Measurements from ENCODE around the gene LIMCH1. TPM values are rescaled to one million over a fixed set of nuclear protein-coding genes. Genes with fewer than 3 reads are reported as not detected.

Gene LIMCH1
- total RNA-seq, 1 donor from 2014 or later, result 7.1 TPM

DNA sequence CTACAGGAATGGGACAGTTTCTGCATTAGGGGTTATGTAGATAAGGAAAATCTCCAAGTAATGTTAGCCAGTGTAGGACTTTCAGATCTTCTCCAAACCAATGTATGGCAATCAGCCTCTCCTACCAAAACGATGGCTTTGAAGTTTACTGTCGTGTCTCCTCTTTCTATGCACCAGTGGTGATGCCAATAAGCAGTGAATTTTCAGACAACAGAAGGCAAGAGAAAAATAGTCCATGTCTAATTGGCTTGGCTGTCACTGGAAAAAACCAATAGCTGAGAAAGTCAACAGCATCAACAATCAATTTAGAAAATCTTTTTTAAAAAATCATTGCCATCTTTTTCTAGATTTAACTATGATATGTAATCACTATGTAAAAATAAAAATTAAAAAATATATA lies 35.0 kb downstream of the LIMCH1 start:
- H3K27ac ChIP-seq (ENCODE audit: low read depth, low read length), result no peak overlapping the region
- no peak for TF ChIP-seq EZH2 (IDR thresholded peaks at IDR 0.05; ENCODE audit: insufficient read depth, low read length)
- TF ChIP-seq, protein P1, sequence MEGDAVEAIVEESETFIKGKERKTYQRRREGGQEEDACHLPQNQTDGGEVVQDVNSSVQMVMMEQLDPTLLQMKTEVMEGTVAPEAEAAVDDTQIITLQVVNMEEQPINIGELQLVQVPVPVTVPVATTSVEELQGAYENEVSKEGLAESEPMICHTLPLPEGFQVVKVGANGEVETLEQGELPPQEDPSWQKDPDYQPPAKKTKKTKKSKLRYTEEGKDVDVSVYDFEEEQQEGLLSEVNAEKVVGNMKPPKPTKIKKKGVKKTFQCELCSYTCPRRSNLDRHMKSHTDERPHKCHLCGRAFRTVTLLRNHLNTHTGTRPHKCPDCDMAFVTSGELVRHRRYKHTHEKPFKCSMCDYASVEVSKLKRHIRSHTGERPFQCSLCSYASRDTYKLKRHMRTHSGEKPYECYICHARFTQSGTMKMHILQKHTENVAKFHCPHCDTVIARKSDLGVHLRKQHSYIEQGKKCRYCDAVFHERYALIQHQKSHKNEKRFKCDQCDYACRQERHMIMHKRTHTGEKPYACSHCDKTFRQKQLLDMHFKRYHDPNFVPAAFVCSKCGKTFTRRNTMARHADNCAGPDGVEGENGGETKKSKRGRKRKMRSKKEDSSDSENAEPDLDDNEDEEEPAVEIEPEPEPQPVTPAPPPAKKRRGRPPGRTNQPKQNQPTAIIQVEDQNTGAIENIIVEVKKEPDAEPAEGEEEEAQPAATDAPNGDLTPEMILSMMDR (IDR thresholded peaks at IDR 0.05; ENCODE audit: insufficient read depth, low read depth, low read length), result no peak
- no peaks in the 10 kb centered on the region for H3K36me3 Mint-ChIP-seq (ENCODE audit: low read depth, unreplicated experiment)
- no peak overlapping the region for H3K9ac ChIP-seq (ENCODE audit: low read length)
- H4K20me1 ChIP-seq (ENCODE audit: insufficient read depth, low read length), result no peaks in the 10 kb centered on the region
- H3K4me3 Mint-ChIP-seq (ENCODE audit: unreplicated experiment), result no peak overlapping the region
- H3K27me3 ChIP-seq (ENCODE audit: insufficient read depth, low read length), result no peaks in the 10 kb centered on the region
- no peak for DNase-seq (ENCODE audit: low read depth)
- H3K27me3 Mint-ChIP-seq (ENCODE audit: low read depth, unreplicated experiment), result peaks cover 11% of the 10 kb centered on the region
- no peaks in the 10 kb centered on the region for H3K4me1 Mint-ChIP-seq (ENCODE audit: low read depth, unreplicated experiment)
- FAIRE-seq, result no peak
- H3K9me3 ChIP-seq (ENCODE audit: insufficient read depth, low read depth, low read length), result no peaks in the 10 kb centered on the region
- no peak overlapping the region for H3K4me2 ChIP-seq (ENCODE audit: low read length)
- no peak overlapping the region for H3K4me3 ChIP-seq (ENCODE audit: insufficient read depth, low read depth, low read length)
- H3K4me1 ChIP-seq (ENCODE audit: insufficient read depth, low read length), result peaks cover 2% of the 10 kb centered on the region
- H2AFZ ChIP-seq (ENCODE audit: low read depth, low read length), result no peak overlapping the region
- H3K36me3 ChIP-seq (ENCODE audit: insufficient read depth, low read length), result no peaks in the 10 kb centered on the region
- H3K27ac Mint-ChIP-seq (ENCODE audit: unreplicated experiment), result no peak overlapping the region
- no peaks in the 10 kb centered on the region for H3K79me2 ChIP-seq (ENCODE audit: insufficient read depth, low read length)
- no peaks in the 10 kb centered on the region for H3K9me3 Mint-ChIP-seq (ENCODE audit: unreplicated experiment)

DNA sequence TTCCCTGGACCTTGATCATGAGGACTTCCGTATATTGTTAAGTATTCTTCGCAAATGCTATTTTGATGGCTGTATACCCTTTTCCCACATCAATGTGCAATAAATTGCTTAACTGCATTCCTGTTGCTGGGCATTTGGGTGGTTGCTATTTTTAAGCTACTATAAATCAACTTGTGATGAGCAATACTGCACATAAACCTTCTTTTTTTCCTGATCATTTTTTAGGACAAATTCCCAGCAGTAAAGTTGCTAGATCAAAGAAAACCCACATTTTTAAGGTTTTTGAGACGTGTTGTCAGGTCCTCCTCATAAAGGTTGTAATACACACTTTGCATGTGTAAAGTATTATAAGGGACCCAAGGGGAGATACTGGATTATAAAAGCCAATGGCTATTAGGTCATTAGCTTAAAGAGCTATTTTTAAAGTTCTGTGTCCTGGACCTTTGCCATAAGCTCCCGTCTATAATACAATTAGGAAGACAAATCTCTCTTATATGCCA lies 35.6 kb downstream of the LIMCH1 start:
- Mint-ChIP-seq H3K9me3 (ENCODE audit: unreplicated experiment) (no peaks in the 10 kb centered on the region), H3K36me3 (ENCODE audit: low read depth, unreplicated experiment) (no peaks in the 10 kb centered on the region), H3K27ac (ENCODE audit: unreplicated experiment) (no peak overlapping the region), H3K4me1 (ENCODE audit: low read depth, unreplicated experiment) (no peaks in the 10 kb centered on the region), H3K27me3 (ENCODE audit: low read depth, unreplicated experiment) (peaks cover 11% of the 10 kb centered on the region), H3K4me3 (ENCODE audit: unreplicated experiment) (no peak overlapping the region)
- Histone ChIP-seq H3K79me2 (ENCODE audit: insufficient read depth, low read length) (no peaks in the 10 kb centered on the region), H3K9ac (ENCODE audit: low read length) (no peak overlapping the region), H2AFZ (ENCODE audit: low read depth, low read length) (no peak overlapping the region), H3K27ac (ENCODE audit: low read depth, low read length) (no peak overlapping the region), H3K4me3 (ENCODE audit: insufficient read depth, low read depth, low read length) (no peak overlapping the region), H3K36me3 (ENCODE audit: insufficient read depth, low read length) (no peaks in the 10 kb centered on the region), H3K4me2 (ENCODE audit: low read length) (no peak overlapping the region), H3K4me1 (ENCODE audit: insufficient read depth, low read length) (peaks cover 2% of the 10 kb centered on the region), H3K27me3 (ENCODE audit: insufficient read depth, low read length) (no peaks in the 10 kb centered on the region), H3K9me3 (ENCODE audit: insufficient read depth, low read depth, low read length) (no peaks in the 10 kb centered on the region), H4K20me1 (ENCODE audit: insufficient read depth, low read length) (no peaks in the 10 kb centered on the region)
- no peak for FAIRE-seq
- no peak for TF ChIP-seq EZH2 (IDR thresholded peaks at IDR 0.05; ENCODE audit: insufficient read depth, low read length)
- TF ChIP-seq, protein P1 (IDR thresholded peaks at IDR 0.05; ENCODE audit: insufficient read depth, low read depth, low read length), result no peak
- peak; percentile 64 for DNase-seq (ENCODE audit: low read depth)

DNA sequence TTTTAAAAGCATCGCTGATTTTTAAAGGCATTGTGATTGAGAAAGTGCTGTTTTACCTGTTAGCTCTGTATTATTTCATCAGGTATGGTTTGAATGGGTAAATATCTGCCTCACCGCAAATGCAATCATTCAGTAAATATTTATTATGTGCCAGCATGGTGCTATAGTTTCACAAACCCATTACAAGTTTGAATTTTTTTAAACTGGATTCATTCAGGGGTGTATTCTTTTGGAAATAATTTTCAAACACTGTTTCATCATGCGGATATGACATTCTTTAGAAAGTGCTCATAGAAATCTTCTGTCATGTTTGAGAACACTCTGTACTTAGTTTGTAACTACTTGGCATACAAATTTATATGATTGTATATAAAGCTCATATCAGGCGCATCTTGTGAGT lies 37.2 kb downstream of the LIMCH1 start:
- Histone ChIP-seq H3K9me3 (ENCODE audit: insufficient read depth, low read depth, low read length) (no peaks in the 10 kb centered on the region), H3K27ac (ENCODE audit: low read depth, low read length) (no peak overlapping the region), H3K4me1 (ENCODE audit: insufficient read depth, low read length) (peaks cover 2% of the 10 kb centered on the region), H3K27me3 (ENCODE audit: insufficient read depth, low read length) (no peaks in the 10 kb centered on the region), H3K36me3 (ENCODE audit: insufficient read depth, low read length) (no peaks in the 10 kb centered on the region), H2AFZ (ENCODE audit: low read depth, low read length) (no peak overlapping the region), H3K4me2 (ENCODE audit: low read length) (no peak overlapping the region), H3K9ac (ENCODE audit: low read length) (no peak overlapping the region), H3K79me2 (ENCODE audit: insufficient read depth, low read length) (no peaks in the 10 kb centered on the region), H4K20me1 (ENCODE audit: insufficient read depth, low read length) (no peaks in the 10 kb centered on the region), H3K4me3 (ENCODE audit: insufficient read depth, low read depth, low read length) (no peak overlapping the region)
- no peak for TF ChIP-seq EZH2 (IDR thresholded peaks at IDR 0.05; ENCODE audit: insufficient read depth, low read length)
- TF ChIP-seq, protein P1 (IDR thresholded peaks at IDR 0.05; ENCODE audit: insufficient read depth, low read depth, low read length), result no peak
- no peaks in the 10 kb centered on the region for H3K36me3 Mint-ChIP-seq (ENCODE audit: low read depth, unreplicated experiment)
- FAIRE-seq (no peak), DNase-seq (ENCODE audit: low read depth) (no peak)
- no peaks in the 10 kb centered on the region for H3K4me1 Mint-ChIP-seq (ENCODE audit: low read depth, unreplicated experiment)
- H3K27me3 Mint-ChIP-seq (ENCODE audit: low read depth, unreplicated experiment), result peaks cover 7% of the 10 kb centered on the region
- no peaks in the 10 kb centered on the region for H3K9me3 Mint-ChIP-seq (ENCODE audit: unreplicated experiment)
- H3K27ac Mint-ChIP-seq (ENCODE audit: unreplicated experiment), result no peak overlapping the region
- no peak overlapping the region for H3K4me3 Mint-ChIP-seq (ENCODE audit: unreplicated experiment)
